ENCODE data around the gene PLAAT5.

PLAAT5 gene

DNA sequence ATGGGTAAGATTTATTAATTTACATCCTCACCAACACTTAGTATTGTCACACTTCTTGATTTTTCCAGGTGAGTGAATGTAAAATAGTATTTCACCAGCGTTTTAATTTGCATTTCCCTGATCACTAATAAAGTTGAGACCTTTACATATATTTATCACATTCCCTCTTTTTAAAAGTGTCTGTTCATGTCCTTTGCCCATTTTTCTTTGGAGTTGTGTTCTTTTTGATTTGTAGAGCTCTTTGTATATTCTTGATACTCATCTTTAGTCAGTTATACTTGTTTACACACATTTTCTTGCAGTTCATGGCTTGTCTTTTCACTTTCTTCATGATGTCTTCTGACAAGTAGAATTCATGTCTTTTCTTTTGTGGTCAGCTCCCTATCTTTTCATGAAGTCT, 2.2 kb upstream of the PLAAT5 start:
- TF ChIP-seq, protein P1, sequence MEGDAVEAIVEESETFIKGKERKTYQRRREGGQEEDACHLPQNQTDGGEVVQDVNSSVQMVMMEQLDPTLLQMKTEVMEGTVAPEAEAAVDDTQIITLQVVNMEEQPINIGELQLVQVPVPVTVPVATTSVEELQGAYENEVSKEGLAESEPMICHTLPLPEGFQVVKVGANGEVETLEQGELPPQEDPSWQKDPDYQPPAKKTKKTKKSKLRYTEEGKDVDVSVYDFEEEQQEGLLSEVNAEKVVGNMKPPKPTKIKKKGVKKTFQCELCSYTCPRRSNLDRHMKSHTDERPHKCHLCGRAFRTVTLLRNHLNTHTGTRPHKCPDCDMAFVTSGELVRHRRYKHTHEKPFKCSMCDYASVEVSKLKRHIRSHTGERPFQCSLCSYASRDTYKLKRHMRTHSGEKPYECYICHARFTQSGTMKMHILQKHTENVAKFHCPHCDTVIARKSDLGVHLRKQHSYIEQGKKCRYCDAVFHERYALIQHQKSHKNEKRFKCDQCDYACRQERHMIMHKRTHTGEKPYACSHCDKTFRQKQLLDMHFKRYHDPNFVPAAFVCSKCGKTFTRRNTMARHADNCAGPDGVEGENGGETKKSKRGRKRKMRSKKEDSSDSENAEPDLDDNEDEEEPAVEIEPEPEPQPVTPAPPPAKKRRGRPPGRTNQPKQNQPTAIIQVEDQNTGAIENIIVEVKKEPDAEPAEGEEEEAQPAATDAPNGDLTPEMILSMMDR (IDR thresholded peaks at IDR 0.05; ENCODE audit: low read depth, low read length, missing control alignments), result no peak
- no peak for DNase-seq (ENCODE audit: low read depth)
- no peak overlapping the region for H3K4me3 ChIP-seq (ENCODE audit: low read depth, low read length)

DNA sequence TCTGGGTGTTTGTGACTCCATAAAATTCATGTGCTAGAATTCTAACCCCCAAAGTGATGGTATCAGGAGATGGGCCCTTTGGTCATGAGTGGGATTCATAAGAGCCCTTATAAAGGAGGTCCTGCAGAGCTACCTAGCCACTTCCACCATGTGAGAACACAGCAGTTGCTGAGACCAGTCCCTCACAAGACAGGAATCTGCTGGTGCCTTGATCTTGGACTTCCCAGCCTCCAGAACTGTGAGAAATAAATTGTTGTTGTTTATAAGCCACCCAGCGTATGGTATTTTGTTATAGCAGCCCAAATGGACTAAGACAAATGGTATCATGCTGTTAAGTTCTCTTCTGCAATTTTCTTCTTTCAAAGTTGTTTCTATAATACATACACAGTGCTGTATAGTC, 1.5 kb upstream of the PLAAT5 start:
- no peak for DNase-seq (ENCODE audit: low read depth)
- no peak overlapping the region for H3K4me3 ChIP-seq (ENCODE audit: low read depth, low read length)
- TF ChIP-seq, protein P1 (IDR thresholded peaks at IDR 0.05; ENCODE audit: low read depth, low read length, missing control alignments), result no peak

DNA sequence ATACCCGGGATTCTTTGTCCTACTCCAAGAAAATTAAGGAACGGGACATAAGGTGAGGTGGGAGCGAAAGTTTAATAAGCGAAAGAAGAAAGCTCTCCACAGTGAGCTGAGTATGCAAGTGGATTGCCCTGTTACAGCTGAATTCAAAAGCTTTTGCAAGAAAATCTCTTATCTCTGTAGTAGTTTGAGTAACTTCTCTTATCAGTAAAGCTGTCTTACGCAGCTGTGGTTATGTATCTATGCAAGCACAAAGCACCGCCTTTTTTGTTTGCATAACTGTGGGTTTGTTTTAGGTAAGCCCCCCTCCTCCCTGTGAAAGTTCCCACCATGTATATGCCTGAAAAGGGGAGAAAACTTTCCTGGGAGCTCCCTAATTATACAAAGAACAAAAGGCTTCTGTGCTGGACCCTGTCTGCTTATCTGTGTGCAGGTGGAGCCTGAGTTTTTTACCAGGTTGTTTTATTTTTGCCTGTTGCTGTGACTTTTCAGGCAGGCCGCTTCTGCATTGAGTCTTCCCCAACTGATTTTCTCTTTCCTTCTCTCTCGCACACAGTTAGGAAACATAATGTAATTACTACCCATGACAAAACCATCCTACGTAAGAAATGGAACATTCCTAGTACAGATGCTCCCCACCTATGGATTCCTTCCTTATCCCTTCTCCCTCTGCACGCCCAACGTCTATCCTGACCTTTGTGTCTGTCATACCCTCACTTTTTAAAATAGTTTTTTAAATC, 837 bp upstream of the PLAAT5 start:
- no peak for DNase-seq (ENCODE audit: low read depth)
- H3K4me3 ChIP-seq (ENCODE audit: low read depth, low read length), result no peak overlapping the region
- TF ChIP-seq, protein P1 (IDR thresholded peaks at IDR 0.05; ENCODE audit: low read depth, low read length, missing control alignments), result no peak

DNA sequence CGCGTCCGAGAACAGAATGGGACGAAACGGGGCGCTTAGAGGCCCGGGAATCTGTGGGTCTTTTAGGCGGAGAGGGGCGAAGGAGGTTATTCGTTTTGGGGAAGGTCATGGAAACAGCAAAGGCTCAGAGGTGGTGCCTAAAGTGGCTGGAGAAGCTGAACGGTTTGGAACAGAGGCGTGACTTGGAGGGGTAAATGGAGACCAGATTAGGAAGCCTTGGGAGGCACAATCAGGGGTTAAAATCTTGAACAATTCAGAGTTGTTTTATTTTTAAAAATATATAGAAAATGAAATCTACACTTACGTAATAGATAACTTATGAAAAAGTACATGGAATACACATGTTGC, 247 bp upstream of the PLAAT5 start:
- no peak for DNase-seq (ENCODE audit: low read depth)
- no peak overlapping the region for H3K4me3 ChIP-seq (ENCODE audit: low read depth, low read length)
- TF ChIP-seq, protein P1 (IDR thresholded peaks at IDR 0.05; ENCODE audit: low read depth, low read length, missing control alignments), result no peak

DNA sequence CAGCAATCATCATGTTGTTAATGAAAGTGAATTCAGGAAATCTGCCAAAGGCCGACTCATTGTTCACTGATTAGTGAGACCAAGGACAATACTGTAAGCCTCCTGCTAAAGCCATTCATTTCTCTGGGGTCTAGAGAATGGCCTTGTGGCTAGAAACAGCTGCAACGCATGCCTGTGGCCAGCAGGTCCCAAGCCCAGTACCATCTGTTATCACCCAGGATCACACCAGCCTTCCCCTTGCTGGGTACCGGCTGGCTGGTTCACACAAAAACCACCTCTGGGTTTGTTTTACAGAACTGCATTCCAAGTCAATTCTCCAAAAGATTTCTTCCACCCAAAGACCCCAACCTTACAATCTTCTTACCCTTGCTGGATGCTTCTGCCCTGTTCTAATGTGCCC, 1.1 kb downstream of the PLAAT5 start:
- no peak overlapping the region for H3K4me3 ChIP-seq (ENCODE audit: low read depth, low read length)
- TF ChIP-seq, protein P1 (IDR thresholded peaks at IDR 0.05; ENCODE audit: low read depth, low read length, missing control alignments), result no peak

DNA sequence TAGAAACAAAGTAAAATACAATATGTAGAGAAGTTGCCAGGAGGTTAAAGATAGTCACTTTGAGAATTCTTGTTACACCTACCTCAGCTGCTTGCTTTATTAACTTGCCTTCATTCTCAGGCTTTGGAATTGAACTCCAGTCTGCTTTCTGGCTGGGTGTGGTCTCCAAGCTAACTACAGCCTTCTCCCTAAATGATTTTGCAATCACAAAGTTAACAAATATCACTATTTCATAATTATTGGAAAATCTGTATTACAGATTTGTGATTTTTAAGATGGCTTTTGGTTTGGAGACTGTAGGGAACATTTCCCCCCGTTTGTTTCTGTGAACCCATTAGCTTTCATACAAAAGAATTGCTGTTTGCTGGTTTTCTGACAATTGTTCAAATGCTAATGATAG, 2.2 kb downstream of the PLAAT5 start:
- no peak for DNase-seq (ENCODE audit: low read depth)
- TF ChIP-seq, protein P1 (IDR thresholded peaks at IDR 0.05; ENCODE audit: low read depth, low read length, missing control alignments), result no peak
- H3K4me3 ChIP-seq (ENCODE audit: low read depth, low read length), result no peak overlapping the region

More for the DNA sequence above, 1.1 kb downstream of the PLAAT5 start:
- no peak for DNase-seq (ENCODE audit: low read depth)

DNA sequence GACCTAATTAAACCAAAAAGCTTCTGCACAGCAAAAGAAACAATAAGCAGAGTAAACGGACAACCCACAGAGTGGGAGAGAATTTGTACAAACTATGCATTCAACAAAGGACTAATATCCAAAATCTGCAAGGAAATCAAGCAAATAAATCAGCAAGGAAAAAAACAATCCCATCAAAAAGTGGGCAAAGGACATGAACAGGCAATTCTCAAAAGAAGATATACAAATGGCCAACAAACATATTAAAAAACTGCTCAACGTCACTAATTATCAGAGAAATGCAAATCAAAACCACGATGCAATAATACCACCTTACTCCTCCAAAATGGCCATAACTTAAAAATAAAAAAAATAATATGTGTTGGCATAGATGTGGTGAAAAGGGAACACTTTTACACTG, 5.2 kb downstream of the PLAAT5 start:
- TF ChIP-seq, protein P1 (IDR thresholded peaks at IDR 0.05; ENCODE audit: low read depth, low read length, missing control alignments), result no peak
- no peak overlapping the region for H3K4me3 ChIP-seq (ENCODE audit: low read depth, low read length)
- no peak for DNase-seq (ENCODE audit: low read depth)
